Measurements from ENCODE around the gene OCA2.

OCA2 gene

DNA sequence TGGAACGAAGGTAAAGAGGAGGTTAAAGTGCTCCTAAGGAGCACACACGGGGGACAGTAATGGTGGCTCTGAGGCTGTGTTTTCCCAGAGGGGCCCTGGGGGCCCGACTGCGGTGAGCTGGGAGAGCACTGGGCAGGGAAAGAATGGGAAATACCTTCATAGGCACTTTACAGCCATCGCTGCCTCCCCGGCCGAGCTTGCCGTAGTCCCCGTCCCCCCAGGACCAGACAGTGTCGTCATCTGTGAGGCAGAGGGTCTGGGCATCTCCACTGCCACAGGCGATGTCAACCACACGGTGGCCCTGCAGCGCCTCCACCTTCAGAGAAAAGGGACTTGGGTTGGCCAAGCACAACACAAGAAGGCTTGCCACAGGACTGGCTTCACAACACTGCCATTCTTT is 32.8 kb upstream of the OCA2 start:
- TF ChIP-seq CTCF (IDR thresholded peaks at IDR 0.05; ENCODE audit: insufficient read depth, missing control alignments) = no peak
- FAIRE-seq = no peak

DNA sequence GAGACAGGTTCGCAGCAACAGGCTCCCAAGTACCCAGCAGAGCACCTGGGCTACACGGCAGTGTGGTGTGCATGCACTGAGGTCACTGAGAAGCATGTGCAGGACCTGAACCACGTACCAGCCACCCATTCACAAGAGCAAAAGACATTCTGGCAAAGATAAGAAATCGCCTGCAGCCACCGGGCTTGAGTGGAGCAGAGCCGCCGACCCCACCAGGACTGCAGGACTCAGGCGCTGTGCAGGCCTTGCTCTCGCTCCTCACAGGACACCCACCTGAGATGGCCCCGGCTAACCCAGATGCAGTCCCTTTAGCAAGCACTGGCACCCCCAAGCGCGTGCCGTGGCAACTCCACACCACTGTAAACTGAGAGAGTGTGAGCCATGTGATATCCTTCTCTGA is 32.3 kb upstream of the OCA2 start:
- no peak for TF ChIP-seq CTCF (IDR thresholded peaks at IDR 0.05; ENCODE audit: insufficient read depth, missing control alignments)
- DNase-seq (ENCODE audit: insufficient read length, low spot score) = no peak
- FAIRE-seq = no peak

More for the DNA sequence above, 32.8 kb upstream of the OCA2 start:
- no peak for DNase-seq (ENCODE audit: insufficient read length, low spot score)

- TF ChIP-seq CTCF (IDR thresholded peaks at IDR 0.05; ENCODE audit: insufficient read depth, missing control alignments) = no peak
- FAIRE-seq (no peak), DNase-seq (ENCODE audit: insufficient read length, low spot score) (no peak)
Measured at GRCh38 chr15:28130651-28131050, 31.5 kb upstream of the OCA2 start.

- FAIRE-seq (no peak), DNase-seq (ENCODE audit: insufficient read length, low spot score) (no peak)
Measured at GRCh38 chr15:28129231-28129848, 30.2 kb upstream of the OCA2 start.

DNA sequence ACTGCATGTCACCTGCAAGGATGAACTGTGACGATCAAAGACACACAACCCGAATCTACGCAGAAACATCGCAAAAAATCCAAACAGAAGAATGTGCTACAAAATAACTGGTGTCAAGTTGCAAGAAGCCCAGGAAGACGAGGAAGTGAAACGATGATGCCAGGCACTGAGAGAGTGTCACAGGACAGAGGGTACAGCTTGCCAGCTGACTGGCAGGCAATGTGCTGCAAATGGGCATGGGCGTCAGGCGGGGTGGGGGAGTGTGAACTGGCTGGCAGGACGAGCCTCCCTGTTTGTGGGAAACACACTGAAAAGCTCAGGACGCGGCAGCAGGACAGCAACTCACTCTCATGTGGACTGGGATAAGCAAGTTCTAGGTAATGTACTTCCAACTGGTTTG is 28.9 kb upstream of the OCA2 start:
- no peak for TF ChIP-seq CTCF (IDR thresholded peaks at IDR 0.05; ENCODE audit: insufficient read depth, missing control alignments)
- DNase-seq (ENCODE audit: insufficient read length, low spot score) (no peak), FAIRE-seq (no peak)

More at GRCh38 chr15:28129231-28129848, 30.2 kb upstream of the OCA2 start:
- no peak for TF ChIP-seq CTCF (IDR thresholded peaks at IDR 0.05; ENCODE audit: insufficient read depth, missing control alignments)

- no peak for TF ChIP-seq CTCF (IDR thresholded peaks at IDR 0.05; ENCODE audit: insufficient read depth, missing control alignments)
- DNase-seq (ENCODE audit: insufficient read length, low spot score) (no peak), FAIRE-seq (no peak)
Measured at GRCh38 chr15:28127036-28127435, 27.9 kb upstream of the OCA2 start.

Data from D721Med (cell line).